Adrenal gland (tissue), 12 donors: ENCODE results near the gene CELSR2. TPM values are rescaled to one million over a fixed set of nuclear protein-coding genes. Genes with fewer than 3 reads are reported as not detected.
A peak's percentile ranks its signal among the peaks of the same experiment; 100 is the strongest.

Source experiments
- DNase-seq, 7 donors: peaks; one replicate each; pipeline ENCODE4 v3.0.0-alpha.2; 2019 to 2020
- H3K27ac ChIP-seq, 5 donors: fragments of 200-600 bp; sonication (generic) in 4 of 5; 1 replicate in 3 of 5; 2 replicates in 2 of 5; pipeline versions ENCODE4 v1.5.1 to v1.8.0; 2016 to 2020; ENCODE audit warnings: mild to moderate bottlenecking in 1 of 5
- H3K27me3 ChIP-seq: fragments of 200-600 bp; 2 replicates; pipeline ENCODE4 v1.8.0; 2021
- H3K36me3 ChIP-seq, 2 donors: fragments of 200-600 bp; replicated peaks in 1 of 2; 1 replicate in 1 of 2; 2 replicates in 1 of 2; pipeline versions ENCODE4 v1.5.1 to v1.8.0; 2018 to 2022
- H3K4me1 ChIP-seq, 2 donors: fragments of 200-600 bp; replicated peaks in 1 of 2; 1 replicate in 1 of 2; 2 replicates in 1 of 2; pipeline versions ENCODE4 v1.5.1 to v1.8.0; 2018 to 2021
- H3K4me3 ChIP-seq, 4 donors: fragments of 200-600 bp; sonication (generic) in 3 of 4; one replicate each; pipeline ENCODE4 v1.5.1; 2016 to 2018
- H3K9me3 ChIP-seq, 3 donors: fragments of 200-600 bp; sonication (generic) in 1 of 3; replicated peaks in 1 of 3; 1 replicate in 2 of 3; 2 replicates in 1 of 3; pipeline versions ENCODE4 v1.5.1 to v1.8.0; 2016 to 2021
- POLR2A ChIP-seq, 2 donors: fragments of 450-650 bp; IDR thresholded peaks; one replicate each; pipeline ENCODE4 v1.6.1; 2017; ENCODE audit warnings: antibody characterized with exemption in 2 of 2, mild to moderate bottlenecking in 2 of 2, moderate library complexity in 1 of 2
- WGBS, 4 donors: extraction: QIAGEN DNeasy Blood & Tissue Kit in 2 of 4; methylation state at CpG; one replicate each; pipeline versions ENCODE4 v1.1.5 to v1.1.7; 2013 to 2017; 5-methylcytosine and 5-hydroxymethylcytosine counted together
- intact Hi-C, 2 donors: fragments of 100-400 bp; cut with DNase I; formaldehyde crosslinking; loops; one replicate each; pipeline versions ENCODE4 v1.14.1 to v1.15.0; 2022 to 2023
- polyA plus RNA-seq, 3 donors: library from polyadenylated mRNA; stranded (reverse); fragments of 200-250 nt in 2 of 3; fragments of 350-450 nt in 1 of 3; fragmentation: Illumina TruSeq in 1 of 3; extraction: RNeasy Lipid Tissue Mini Kit (QIAGEN cat#74804) in 1 of 3; gene quantifications; one replicate each; pipeline ENCODE4 v1.2.3, GENCODE V29; 2013 to 2014
- total RNA-seq, 9 donors: library from RNA; depleted of rRNA in 4 of 9; stranded (reverse); fragments of >200 nt in 4 of 9; fragments of 120-200 nt in 1 of 9; fragmentation: NEBNext Ultra II Directional in 1 of 9; extraction: Animal tissue kit (Norgen Biotek cat#: 25700) in 1 of 9; gene quantifications; one replicate each; pipeline versions ENCODE4 v1.1.0 to v1.2.4, GENCODE V29; 2013 to 2023
- TF ChIP-seq, protein P1 (sequence below), 6 experiments: fragments of 450-650 bp in 4 of 6; fragments of 200-600 bp in 2 of 6; sonication (generic) in 1 of 6; IDR thresholded peaks; 1 replicate in 5 of 6; 2 replicates in 1 of 6; pipeline versions ENCODE4 v1.5.1 to v1.8.0; 2016 to 2021; ENCODE audit warnings: antibody characterized with exemption in 6 of 6, mild to moderate bottlenecking in 2 of 6, moderate library complexity in 1 of 6
- donor health status: healthy with polysubstance abuse.
- donor health status: Bipolar disorder and iron deficiency.
- donor health status: DM: yes; HTN: yes; CAD: no.
- donor health status: DM: no; HTN: no; CAD: no.
- donor health status: DM: no; HTN: no; CAD: no.
- donor health status: DM: yes; HTN: yes; CAD: no.

Gene CELSR2
- total and polyA plus RNA-seq, 12 donors: 0.89 to 9.1 (median 5.1) TPM

- TF ChIP-seq, protein P1, sequence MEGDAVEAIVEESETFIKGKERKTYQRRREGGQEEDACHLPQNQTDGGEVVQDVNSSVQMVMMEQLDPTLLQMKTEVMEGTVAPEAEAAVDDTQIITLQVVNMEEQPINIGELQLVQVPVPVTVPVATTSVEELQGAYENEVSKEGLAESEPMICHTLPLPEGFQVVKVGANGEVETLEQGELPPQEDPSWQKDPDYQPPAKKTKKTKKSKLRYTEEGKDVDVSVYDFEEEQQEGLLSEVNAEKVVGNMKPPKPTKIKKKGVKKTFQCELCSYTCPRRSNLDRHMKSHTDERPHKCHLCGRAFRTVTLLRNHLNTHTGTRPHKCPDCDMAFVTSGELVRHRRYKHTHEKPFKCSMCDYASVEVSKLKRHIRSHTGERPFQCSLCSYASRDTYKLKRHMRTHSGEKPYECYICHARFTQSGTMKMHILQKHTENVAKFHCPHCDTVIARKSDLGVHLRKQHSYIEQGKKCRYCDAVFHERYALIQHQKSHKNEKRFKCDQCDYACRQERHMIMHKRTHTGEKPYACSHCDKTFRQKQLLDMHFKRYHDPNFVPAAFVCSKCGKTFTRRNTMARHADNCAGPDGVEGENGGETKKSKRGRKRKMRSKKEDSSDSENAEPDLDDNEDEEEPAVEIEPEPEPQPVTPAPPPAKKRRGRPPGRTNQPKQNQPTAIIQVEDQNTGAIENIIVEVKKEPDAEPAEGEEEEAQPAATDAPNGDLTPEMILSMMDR (IDR thresholded peaks at IDR 0.05): no peak
- no peak for TF ChIP-seq POLR2A (IDR thresholded peaks at IDR 0.05)
- Histone ChIP-seq H3K9me3 (no peaks in the 10 kb centered on the region), H3K27me3 (no peaks in the 10 kb centered on the region), H3K27ac (peak overlapping the region in 1 of 5 donors; percentile 3), H3K4me1 (peaks cover 0 to 21% of the 10 kb centered on the region in 2 donors), H3K36me3 (no peaks in the 10 kb centered on the region), H3K4me3 (peak overlapping the region in 1 of 4 donors; percentile 69)
- intact Hi-C loops: no loop called here
- WGBS, 4 donors: 67 to 72% (median 70%) methylated on average over 28 of the region's 28 CpGs
- peak in 3 of 7 donors; percentile 21 to 24 (median 23) for DNase-seq
Observed at GRCh38 chr1:109281680-109282496, 32.5 kb downstream of the CELSR2 start.

DNA sequence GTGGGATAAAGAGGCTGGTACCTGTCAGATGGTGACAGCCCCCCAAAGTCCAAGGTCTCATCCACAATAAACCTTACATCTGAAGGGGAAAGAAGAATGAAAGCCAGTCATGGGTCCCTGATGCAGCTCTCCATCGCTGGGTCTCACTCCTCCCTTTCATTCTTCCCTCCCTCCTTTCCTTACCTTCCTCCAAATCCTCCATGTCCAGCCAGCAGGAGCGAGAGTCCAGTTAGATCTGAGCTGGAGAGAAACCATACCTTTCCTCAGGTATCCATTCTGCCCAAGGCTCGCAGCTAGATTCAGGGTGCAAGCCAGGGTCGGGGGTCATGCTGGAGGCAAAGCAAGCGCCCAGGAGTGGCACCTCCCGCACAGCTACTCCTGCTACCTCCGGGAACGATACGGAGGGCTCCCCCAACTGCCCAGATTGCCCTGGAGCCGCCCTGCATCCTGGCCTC lies 33.2 kb downstream of the CELSR2 start:
- H3K36me3 ChIP-seq: no peaks in the 10 kb centered on the region
- DNase-seq: no peak
- peak overlapping the region in 2 of 5 donors; percentile 92 to 94 for H3K27ac ChIP-seq
- H3K4me1 ChIP-seq: peaks cover 0 to 17% of the 10 kb centered on the region in 2 donors
- H3K27me3 ChIP-seq: no peaks in the 10 kb centered on the region
- intact Hi-C loops: no loop called here
- TF ChIP-seq POLR2A (IDR thresholded peaks at IDR 0.05): no peak
- TF ChIP-seq, protein P1 (IDR thresholded peaks at IDR 0.05): no peak
- peak overlapping the region in 2 of 4 donors; percentile 33 to 69 for H3K4me3 ChIP-seq
- H3K9me3 ChIP-seq: no peaks in the 10 kb centered on the region
- WGBS, 4 donors: 4 to 14% (median 11%) methylated on average over 9 to 10 of the region's 10 CpGs

- H3K4me3 ChIP-seq: peak within 1 kb of the TSS; percentile 15 to 69 (median 42)
- no peaks in the 10 kb centered on the region for H3K36me3 ChIP-seq
- peak; percentile 95 to 98 (median 97) for DNase-seq
- intact Hi-C loops: no loop called here
- 0 to 3% (median 1%) methylated on average over 22 to 56 of the region's 56 CpGs for WGBS, 4 donors
- no peaks in the 10 kb centered on the region for H3K9me3 ChIP-seq
- H3K27me3 ChIP-seq: no peaks in the 10 kb centered on the region
- TF ChIP-seq, protein P1 (IDR thresholded peaks at IDR 0.05): peak; percentile 31 to 69 (median 62)
- TF ChIP-seq POLR2A (IDR thresholded peaks at IDR 0.05): peak in 1 of 2 donors; percentile 86
- H3K4me1 ChIP-seq: peaks cover 0 to 17% of the 10 kb centered on the region in 2 donors
- peak within 1 kb of the TSS; percentile 73 to 94 (median 83) for H3K27ac ChIP-seq
Observed at GRCh38 chr1:109282952-109283747, 33.8 kb downstream of the CELSR2 start, which contains the start of gene PSRC1. Gene PSRC1 (minus strand): TSS chr1:109283145.
